HG03354 (cell line): ENCODE results near the gene AHCYL2.
A peak's percentile ranks its signal among the peaks of the same experiment; 100 is the strongest.
"Not testable (repeated sequence)": the region's sequence is repeated elsewhere in the genome, so short reads cannot be mapped to it uniquely, and the experiment has no call there.

Experiments used
- ATAC-seq: cut with Tn5 transposase; IDR thresholded peaks from one replicate; pipeline ENCODE4 v1.9.1; 2021; ENCODE audit warnings: mild to moderate bottlenecking; ENCODE audit not compliant: unreplicated experiment, poor library complexity, severe bottlenecking

AHCYL2 gene

DNA sequence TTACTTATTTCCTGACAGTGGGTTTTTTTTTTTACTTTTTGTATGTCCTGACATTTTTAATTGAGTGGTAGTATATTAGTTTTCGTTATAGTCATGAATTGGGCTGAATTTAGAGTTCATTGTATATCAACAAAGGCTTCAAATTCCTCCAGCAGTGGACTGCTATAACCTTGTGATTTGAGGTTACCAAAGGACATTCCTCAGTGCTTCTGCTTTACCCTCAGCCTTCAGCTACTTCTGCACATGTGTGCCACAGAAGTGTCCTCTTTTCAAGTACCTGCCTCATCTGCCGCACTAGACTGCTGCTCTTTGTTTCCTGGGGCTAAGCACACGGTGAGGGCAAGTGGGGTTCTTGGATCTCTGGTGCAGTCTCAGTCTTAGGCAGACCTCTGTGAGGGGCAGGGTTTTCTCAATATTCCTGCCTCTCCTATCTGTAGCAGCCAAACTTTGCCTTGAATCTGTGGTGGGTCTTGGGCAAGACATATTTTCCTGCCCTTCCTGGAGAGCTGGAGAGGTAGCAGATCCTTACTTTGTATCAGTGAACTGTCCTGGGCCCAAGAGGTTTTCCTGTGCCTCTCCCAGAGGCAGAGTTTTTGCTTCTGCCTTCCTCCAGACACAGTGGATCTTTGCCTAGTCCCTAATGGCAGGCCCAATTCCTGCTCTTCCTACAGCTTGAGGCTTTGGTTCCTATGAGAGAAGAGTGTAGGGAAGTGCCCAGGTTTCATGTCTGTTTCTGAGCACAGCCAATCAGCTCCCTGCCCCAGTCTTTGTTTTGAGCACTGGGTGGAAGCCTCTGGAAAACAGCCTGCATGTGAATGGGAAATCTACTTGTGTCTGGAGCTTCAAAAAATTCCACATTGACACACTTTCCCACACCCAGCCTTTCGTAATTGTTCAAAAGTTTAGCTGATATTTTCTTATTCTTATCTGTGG, 170.4 kb downstream of the AHCYL2 start:
- ATAC-seq = no peak

DNA sequence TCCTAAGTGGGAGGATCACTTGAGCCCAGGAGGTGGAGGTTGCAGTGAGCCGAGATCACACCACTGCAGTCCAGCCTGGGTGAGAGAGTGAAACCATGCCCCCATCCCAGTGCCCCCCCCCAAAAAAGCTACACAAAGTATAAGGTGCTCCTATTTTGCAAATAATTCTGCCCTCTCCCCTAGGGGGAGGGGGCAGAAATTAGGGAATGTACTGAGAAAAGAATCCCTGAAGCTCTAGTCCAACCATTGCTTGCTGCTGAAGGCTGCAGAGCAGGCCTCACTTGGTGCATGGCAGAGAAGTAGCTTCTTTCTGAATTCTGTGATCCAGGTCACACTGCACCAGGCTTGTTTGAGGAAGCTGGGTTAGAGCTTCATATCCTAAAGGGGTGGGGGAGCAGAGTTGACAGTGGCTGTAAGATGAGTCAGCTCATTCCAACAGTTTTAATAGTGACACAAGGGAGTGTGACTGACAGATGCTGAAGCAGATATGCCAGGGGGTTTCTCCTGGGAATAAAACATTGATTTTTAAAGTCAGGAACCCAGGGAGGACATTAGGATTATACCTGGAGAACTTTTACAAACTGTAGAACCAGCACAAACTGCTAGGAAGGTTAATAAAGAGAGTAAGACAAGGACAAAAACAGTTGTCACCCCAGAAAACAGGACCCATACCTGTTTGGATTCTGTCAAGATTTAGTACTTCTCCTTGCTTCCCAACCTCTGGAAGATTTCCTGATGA, 176.6 kb downstream of the AHCYL2 start:
- no peak for ATAC-seq

DNA sequence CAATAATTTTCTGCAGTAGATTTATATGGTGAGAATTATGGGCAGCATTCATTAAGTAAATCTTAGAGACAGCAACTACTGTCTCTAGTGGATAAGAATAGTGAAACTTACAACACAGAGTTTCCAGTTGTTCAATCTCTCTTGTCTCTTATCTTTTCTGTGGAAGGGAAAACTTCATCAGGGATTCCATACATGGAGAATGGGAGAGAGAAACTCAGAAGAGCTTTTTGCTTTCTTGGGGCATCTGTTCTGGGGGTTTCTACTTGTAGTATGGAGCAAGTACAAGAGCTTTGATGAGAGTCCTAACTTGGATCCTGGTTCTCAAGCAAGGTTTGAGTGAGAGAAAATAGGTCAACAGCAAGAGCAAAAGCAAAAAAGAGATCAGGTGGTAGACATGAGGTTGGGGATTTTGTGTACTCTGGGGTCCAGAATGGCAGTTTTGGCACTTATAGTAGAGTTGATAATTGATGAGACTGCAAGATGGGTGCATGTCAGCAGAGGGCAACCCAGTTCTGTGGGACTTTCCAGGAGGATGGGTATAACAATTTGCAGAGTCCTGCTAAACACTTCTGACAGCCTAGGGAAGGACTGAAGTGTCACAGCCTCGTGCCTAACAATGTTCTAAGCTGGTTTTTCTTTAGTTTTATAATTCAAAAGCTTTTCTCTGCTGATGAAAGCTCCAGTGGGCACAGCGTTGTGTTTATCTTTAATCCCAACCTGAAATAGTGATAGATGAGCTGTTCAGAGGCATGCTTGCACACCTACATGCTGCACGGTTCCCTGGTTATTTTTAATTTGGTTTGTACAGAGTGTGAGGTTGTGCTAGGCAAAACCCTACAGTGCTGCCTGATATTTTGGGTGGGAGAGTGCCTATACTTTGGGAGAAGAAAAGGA, 177.4 kb downstream of the AHCYL2 start:
- ATAC-seq = peak; percentile 71

DNA sequence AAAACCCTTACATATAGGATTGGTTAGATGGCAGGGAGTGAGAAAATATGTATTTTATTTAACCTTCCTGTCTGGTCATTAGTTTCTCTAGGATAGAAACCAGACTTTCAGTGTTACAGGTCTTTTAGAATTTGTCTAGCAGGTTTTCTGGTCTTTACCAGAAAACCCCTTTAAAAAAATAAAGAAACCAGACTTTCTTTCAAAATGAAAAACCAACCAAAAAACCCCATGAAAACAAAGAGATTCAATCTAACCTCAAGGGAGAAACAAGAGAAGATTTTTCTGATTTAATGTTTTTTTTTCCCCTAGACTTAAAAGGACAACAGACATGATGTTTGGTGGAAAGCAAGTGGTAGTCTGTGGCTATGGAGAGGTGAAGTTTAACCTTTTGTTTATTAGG, 180.7 kb downstream of the AHCYL2 start:
- ATAC-seq = no peak

DNA sequence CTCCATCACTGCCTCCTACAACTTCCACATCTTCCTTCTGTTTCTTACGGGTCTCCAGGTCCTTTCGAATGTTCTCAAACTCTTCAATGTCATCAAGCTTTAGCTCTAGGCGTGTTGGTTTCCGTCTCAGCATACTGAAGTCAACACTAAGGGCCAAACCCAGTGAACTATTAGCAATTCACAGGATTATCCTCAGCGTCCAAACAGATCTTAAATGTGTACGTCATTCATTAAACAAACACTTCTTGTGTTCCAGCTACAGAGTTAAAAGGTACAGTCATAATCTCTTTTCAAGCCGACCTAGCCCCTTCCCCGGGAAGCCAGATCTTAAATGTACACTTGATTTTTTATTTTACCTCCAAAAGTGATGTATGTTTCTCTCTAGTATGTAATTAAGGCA, 185.4 kb downstream of the AHCYL2 start:
- ATAC-seq = not testable (repeated sequence)

DNA sequence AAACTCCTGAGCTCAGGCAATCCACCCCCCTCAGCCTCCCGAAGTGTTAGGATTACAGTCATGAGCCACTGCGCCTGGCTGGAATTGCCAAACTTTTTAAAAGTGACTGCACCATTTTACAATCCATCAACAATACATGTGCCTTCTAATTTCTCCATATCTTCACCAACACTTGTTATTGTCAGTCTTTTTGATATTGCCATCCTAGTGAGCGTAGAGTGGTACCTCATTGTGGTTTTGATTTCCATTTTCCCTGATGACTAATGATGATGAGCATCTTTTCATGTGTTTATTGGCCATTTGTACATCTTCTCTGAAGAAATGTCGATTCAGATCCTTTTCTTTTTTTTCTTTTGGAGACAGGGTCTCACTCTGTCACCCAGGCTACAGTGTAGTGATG, 187.7 kb downstream of the AHCYL2 start:
- no peak for ATAC-seq

DNA sequence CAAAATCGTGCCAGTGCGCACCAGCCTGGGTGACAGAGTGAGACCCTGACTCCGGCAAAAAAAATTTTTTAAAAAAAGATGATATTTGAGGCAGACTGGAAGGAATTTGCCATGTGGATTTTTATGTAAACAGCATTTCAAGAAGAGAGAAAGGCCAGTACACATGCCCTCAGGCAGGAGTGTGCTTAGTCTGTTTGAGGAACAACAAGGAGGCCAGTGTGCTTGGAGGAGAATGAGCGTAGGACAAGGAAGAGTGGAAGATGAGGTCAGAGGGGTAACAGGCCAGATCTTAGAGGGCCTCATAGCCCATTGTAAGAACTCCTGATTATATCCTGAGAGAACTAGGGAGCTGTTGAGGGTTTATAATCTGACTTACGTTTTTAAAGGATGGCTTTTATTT, 192.2 kb downstream of the AHCYL2 start:
- no peak for ATAC-seq

DNA sequence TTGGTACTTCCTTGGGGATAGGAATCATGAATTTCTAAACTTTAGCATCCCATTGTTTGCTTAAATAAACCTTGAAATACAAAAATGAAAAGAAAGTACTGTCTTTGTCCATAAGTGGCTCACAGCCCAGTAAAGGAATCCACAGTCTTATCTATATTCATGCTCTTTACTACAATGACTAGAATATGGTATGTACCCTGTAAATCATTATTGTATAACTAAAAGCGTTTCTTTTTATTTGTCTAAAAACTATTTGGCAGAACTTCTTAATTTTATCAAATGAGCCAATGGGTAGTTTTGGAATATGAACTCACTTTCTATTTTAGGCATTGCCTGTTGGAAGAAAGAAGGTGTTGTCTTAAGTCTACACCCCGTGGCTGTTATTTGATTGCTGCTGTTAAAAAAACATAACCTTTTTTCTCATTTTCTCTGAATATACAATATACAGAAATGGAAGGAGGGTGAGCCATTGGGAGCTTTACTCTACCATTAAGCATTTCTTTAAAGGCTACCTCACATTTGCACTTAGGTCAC, 197.0 kb downstream of the AHCYL2 start:
- ATAC-seq = no peak

DNA sequence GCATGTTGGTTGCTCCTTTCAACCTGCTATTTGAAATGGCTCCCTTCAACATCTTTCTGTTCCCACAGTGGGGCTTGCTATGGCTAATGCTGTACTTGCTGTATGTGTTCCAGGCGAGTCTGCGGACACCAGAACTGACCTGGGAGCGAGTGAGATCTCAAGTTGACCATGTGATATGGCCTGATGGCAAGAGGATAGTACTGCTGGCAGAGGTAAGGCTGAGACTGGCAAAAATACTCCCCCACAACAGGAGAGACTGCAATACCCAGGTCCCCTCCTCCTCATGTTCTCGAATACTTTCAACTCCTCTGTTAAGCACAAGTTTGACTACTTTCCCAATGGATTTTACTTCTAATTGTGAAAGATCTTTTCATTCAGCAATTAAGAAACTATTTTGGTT, 197.9 kb downstream of the AHCYL2 start:
- ATAC-seq = no peak

DNA sequence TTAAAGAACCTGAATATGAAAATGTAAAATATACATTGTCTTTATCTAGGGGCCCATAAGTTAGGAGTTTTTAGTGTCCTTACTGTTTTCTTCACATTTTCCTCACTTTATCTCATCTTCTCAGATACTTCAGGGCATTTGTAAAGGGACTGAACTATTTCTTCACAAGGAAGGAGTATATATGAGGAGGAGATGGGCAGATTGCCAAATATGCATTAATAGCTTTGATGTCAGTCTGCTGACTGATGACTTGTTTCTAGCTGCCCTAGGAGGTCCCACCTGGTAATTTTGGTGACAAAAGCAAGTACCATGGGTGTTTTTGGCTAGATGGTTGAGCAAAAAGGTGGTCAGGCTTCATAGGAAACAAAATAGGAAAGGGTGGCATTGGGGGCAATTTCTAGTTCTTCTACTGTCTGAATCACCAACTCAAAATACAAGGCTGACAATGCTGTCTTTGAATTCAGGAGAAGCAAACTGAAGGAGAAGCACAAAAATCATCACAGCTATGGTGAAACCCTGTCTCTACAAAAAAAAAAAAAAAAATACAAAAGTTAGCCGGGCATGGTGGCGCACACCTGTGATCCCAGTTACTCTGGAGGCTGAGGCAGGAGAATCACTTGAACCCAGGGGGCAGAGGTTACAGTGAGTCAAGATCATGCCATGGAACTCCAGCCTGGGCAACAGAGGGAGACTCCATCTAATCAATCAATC, 199.0 kb downstream of the AHCYL2 start:
- ATAC-seq = no peak

DNA sequence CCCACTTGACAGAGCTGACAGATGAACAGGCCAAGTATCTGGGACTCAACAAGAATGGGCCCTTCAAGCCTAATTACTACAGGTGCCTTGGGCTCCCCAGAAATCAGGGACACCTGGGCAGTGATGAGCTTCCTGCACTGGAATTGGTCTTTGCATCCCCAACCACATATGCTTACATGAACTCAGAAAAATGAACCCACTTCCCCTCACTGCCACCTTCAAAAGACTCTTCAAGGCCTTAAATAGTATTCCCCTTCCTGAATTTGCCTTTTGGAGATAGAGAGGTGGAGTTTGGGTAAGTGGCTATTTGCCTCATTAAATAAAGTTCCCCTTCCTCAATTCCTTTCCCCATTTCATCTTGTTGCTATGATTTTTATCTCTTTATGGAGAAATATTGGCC, 201.7 kb downstream of the AHCYL2 start:
- no peak for ATAC-seq

DNA sequence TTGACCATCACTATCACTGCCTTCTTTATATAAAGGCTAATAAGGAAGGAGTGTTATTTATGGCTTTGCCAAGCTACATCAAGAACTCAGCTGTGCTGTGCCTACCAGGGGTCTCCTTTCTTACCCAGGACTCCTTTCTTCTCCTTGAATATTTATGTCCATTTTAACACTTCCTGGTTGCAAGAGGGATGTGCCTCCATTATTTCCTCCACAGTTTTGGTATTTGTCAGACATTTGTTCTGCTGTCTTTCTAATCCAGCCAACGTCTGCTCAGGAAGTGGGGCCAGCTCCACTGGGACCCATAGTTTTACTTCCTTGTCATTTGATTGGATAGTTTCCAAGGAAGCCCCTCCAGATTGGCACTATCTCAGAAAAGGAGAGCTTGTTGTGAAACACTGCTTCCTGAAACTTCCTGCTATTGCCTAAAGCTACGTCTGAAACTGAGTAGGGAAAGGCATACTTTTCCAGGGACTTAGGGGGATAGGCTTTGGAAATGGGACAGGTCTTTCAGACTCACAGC, 202.8 kb downstream of the AHCYL2 start:
- ATAC-seq = no peak

DNA sequence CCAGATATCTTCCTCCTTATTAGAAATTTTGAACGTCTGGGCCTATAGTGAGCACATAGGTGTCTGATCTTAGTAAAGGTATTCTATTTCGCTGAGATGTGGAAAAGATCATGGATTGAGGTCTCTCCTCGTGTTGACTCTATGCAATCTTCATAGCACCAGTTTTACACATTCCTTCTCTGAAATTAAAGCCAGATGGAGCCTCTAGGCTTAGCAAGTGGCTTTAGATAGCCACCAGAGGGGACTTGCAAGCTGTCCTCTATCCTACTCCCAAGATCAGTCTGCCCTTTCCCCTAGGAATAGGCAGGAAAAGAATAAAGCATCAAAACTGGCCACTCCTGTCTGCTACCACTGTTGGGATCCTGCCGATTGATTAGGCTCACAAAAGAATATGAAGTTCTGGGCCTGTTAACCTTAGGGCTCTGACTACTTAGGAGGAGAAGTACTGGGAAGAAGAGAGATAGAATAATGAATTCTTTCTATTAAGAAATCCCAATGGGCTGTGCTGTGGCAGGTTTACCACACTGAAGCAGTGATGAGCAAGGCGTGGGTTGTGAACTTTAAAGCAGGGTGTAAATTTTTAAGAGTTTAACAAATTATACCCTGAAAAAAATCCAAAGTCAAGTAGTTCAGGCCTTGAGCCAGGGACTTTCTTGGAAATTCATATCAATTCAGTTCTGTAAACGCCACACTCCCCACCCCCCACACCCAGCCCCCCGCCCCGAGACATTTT, 207.2 kb downstream of the AHCYL2 start:
- no peak for ATAC-seq

DNA sequence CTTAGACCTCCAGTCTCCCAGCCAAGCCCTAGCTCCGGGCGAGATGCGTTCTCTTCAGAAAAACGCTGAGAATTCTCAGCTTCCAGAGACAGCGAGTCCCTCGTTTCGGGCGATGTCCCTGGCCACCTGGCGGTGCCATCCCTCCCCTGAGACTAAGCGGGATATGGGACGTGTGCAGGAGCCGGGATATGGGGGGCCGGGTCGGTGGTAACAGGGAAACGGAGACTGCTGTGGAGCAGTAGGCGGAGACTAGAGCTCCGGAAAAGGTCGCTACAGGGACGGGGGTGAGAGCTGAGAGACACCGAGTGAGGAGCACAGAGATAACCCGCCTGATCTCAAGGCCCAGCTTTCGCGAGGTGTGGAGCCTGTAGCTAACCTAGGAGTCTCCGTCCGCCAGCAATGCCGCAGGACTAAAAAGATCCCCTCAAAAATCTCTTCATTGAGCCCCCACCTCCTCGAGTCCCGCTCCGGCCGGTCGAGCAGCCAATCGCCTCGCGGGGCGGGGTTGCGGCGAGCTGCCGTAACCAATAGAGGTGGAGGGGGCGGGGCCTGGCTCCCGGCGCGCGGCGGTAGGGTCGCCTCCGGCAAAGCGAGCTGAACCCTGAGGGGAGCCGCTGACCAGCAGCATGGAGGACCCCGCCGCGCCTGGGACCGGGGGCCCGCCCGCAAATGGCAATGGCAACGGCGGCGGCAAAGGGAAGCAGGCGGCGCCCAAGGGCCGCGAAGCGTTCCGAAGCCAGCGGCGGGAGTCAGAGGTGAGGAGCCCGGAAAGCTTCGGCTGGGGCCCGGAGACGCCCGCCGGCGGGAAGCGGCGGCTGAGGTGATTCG, 209.2 kb downstream of the AHCYL2 start, which contains the start of gene STRIP2:
STRIP2 (plus strand) TSS at position 586 of the 828 bp plus-strand sequence; CDS start at position 627, 41 bp downstream.
- peak; percentile 97 for ATAC-seq

DNA sequence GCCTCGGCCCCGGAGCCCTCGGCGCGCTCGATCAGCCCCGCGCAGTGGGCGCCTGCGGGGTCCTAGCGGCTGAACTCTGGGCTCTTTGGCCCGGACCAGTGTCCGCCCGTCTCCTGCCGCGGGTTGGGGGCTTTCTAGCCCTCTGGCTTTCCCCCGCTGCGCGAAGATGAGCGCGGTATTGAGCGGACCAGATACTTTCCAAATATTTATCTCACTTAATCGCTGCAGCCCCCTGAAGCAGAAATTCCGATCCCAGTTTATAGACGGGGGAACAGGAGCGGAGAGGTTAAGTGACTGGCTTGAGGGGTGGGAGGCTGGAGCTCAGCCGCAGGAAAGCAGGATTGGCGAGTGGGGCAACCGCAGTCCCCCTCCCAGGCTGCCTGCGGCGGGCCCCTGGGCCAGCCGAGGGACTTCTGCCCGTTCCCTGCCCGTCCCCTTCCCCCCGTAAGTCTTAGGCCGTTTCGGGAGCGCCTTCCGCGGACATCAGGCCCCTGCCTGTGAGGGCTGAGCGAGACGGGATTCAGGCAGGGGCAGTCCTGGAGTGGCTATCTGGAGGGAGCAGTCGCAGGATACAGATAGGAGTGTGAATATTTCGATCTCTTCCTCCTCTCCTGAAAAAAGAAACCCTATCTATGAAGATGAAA, 210.0 kb downstream of the AHCYL2 start:
- peak; percentile 1 for ATAC-seq

DNA sequence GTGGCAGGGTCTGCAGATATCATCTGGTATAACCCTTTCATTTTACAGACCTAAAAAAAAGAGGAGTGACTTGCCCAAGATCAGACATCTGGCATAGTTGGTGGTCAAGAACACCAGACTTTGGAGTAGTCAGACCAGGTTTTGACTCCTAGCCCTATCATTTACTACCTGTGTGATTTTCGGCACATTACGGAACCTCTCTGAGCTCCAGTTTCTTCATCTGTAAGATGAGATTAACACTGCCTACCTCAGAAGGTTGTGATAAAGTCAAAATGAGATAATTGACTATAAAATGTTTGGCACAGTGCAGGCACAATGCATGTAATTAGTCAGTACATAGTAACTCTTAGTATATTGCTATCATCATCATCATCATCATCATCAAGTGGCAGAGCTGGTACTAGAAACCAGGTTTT, 210.6 kb downstream of the AHCYL2 start:
- no peak for ATAC-seq
